HG03571 (cell line): ENCODE data around the gene TMEM198.

Source experiments
- ATAC-seq: cut with Tn5 transposase; IDR thresholded peaks from one replicate; pipeline ENCODE4 v1.9.1; 2021; ENCODE audit not compliant: unreplicated experiment

The TMEM198 gene

DNA sequence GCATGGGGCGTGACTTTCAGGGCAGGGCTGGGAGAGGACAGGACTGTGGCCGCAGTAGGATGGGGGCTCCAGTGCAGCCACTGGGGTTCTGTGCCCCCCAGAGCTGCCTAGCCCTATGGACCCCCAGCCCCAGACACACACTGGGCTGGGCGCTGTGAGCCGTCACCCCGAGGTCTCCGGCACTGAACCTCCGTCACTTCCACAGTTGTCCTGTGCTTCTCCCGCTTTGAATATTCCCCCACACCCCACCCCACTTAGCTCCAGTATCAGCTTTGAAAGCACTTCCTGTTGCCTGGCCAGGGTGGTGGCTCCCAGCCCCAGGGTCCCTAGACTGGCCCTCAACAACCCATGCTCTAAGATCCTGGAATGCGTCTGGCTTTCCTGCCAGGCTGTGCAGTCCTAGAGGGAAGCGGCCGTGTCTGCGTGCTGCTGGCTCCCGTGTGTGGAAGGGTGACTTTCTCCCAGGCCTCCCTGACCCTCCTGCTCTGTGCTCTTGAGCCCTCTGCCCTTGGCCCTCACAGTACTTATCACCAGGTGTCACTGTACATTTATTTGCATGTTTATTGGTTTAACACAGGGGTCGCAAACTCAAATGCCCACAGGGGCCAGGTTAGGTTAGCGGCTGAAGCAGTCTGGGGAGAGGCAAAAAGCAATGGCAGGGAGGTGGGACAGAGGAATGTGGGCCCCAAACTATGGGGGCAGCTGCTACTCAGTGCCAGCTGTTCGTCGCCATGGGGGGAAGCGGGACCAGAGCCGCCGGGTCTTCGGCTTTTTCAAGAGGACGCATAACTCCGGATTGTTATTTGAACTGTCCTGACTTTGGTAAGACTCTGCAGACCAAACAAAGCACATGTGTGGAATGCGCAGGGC, 17.6 kb downstream of the TMEM198 start:
- no peak for ATAC-seq

- no peak for ATAC-seq
Observed at GRCh38 chr2:219562049-219563020, 18.5 kb downstream of the TMEM198 start.

DNA sequence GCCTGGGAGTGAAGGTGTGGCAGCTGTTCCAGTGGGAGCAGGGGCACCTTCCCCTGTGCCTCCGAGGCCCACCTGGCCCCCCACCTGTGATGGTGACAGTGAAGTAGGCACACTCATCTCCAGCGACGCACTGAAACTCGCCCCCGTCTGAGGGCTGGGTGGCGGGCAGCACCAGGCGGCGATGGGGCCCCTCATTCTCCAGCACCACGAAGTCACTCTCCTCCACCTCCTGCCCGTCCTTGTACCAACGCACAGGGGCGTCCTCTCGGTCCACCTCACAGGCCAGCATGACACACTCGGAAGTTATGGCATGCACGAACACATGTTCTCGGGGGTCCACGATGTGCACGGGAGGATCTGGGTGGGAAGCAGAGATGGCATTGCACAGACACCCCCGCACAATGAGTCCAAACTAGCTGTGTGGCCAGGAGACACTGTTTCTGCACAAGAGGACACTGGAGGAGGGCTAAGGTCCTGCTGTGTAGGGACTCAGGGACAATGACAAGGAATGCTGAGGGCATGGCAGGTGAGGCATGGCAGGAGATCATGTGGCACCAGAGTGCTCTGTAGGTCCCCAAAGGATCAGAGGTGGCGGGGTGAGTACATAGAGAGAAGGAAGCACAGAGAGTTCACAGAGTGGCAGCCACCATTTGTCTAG, 19.6 kb downstream of the TMEM198 start:
- no peak for ATAC-seq

GRCh38 chr2:219565130-219566080, 21.6 kb downstream of the TMEM198 start:
- ATAC-seq = no peak

DNA sequence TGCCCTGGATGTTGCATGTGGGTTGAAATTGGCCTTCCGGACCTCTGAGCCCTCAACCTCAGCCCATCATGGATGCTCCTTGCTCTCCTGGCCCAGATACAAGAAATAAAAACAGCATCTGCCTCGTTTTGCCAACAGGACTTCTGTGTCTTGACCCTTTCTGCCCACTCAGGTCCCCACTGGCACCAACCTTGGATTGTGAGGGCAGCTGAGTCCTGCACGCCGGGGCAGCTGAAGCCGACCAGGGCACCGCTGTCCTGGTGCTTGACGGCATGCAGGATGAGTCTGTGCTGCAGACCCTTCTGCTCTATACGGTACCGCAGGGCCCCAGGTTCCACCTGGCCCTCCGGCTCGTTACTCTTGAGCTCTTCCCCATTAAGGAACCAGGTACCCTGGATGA, 22.8 kb downstream of the TMEM198 start:
- no peak for ATAC-seq

GRCh38 chr2:219567131-219567530, 23.3 kb downstream of the TMEM198 start:
- ATAC-seq = no peak

DNA sequence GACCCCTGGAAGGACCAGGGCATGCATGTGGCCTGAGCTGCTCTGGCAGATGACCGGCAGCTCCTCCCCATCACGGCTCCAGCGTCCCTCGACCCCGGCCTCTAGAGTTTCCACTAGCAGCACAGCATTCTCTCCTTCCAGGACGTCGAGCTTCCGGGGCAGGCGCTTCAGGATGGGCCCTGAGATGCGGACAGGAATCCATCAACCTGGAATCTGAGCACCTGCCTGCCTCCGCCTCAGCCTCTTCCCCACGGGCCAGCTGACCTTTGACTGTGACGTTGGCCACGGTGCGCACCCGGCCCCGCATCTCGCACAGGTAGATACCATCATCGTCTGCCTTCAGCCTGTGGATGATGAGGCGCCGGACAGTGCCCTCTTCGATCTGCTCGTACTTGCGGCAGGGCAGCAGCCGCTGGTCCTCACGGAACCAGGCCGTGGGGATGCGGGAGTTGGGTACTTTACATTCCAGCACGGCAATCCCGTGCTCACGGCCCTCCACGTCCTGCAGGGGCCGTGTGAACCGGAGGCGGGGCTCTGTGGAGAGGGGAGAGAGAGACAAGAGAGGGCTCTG, 24.0 kb downstream of the TMEM198 start:
- ATAC-seq = no peak

GRCh38 chr2:219569041-219569440, 25.2 kb downstream of the TMEM198 start:
- no peak for ATAC-seq

GRCh38 chr2:219569635-219570034, 25.8 kb downstream of the TMEM198 start:
- ATAC-seq = no peak

GRCh38 chr2:219570194-219570923, 26.5 kb downstream of the TMEM198 start:
- no peak for ATAC-seq

DNA sequence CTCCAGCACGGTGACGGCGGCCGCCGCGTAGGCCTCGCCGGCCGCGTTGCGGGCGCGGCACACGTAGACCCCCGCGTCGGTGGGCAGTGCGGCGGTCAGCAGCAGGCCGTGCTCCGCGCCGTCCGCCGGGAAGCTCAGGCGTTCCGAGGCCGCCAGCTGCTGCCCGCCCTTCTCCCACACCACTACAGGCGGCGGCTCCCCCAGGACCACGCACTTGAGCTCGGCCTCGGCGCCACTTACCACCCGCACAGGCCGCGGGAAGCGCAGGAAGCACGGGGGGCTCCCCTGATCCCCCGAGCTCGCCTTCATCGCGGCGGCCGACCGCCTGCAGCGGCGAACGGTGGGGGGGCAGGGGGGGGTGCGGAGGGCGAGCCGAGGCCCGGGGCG, 27.1 kb downstream of the TMEM198 start:
- ATAC-seq = no peak

- ATAC-seq = no peak
Observed at GRCh38 chr2:219571311-219572236, 27.7 kb downstream of the TMEM198 start, which contains the start of gene OBSL1. OBSL1 (minus strand) TSS chr2:219571539; CDS start chr2:219571232, 307 bp downstream.

DNA sequence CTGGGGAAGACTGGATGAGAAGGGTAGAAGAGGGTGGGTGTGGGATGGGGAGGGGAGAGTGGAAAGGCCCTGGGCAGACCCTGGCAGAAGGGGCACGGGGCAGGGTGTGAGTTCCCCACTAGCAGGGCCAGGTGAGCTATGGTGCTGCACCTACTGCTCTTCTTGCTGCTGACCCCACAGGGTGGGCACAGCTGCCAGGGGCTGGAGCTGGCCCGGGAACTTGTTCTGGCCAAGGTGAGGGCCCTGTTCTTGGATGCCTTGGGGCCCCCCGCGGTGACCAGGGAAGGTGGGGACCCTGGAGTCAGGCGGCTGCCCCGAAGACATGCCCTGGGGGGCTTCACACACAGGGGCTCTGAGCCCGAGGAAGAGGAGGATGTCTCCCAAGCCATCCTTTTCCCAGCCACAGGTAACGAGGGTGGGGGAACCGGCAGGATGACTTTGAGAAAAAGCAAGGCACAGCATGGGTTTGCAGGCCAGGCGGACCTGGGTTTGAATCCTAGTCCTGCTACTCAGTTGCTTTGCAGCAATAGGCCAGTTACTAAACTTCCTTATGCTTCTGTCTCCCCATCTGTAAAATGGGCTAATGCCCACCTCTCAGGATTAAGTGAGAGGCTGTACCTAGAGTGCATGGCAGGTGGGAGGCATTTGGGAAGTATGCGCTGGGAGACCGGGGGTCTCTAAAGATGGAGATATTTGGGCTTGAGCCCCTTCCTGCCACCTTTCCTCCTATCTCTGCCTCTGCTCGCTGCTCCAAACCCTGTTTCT, 28.6 kb downstream of the TMEM198 start, which contains the start of gene INHA:
TSS of gene INHA (plus strand) at position 74 of the 765 bp plus-strand sequence. CDS start at position 139, 65 bp downstream.
- no peak for ATAC-seq

GRCh38 chr2:219573166-219573565, 29.3 kb downstream of the TMEM198 start:
- ATAC-seq = no peak

DNA sequence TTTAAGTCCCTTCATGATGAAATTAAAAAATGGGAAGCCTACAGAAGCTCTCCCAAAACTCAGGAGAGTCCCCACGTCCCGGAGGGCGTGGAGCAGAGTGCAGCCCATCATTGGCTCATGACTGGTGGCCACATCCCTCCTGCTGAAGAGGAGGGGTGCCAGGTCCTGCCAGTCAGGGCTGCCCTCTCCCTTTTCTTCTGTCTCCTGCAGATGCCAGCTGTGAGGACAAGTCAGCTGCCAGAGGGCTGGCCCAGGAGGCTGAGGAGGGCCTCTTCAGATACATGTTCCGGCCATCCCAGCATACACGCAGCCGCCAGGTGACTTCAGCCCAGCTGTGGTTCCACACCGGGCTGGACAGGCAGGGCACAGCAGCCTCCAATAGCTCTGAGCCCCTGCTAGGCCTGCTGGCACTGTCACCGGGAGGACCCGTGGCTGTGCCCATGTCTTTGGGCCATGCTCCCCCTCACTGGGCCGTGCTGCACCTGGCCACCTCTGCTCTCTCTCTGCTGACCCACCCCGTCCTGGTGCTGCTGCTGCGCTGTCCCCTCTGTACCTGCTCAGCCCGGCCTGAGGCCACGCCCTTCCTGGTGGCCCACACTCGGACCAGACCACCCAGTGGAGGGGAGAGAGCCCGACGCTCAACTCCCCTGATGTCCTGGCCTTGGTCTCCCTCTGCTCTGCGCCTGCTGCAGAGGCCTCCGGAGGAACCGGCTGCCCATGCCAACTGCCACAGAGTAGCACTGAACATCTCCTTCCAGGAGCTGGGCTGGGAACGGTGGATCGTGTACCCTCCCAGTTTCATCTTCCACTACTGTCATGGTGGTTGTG, 30.9 kb downstream of the TMEM198 start:
- ATAC-seq = no peak
